Astrocyte (in vitro differentiated cells and primary cell): ENCODE results near the gene DRC1.

ENCODE experiments used
- CTCF ChIP-seq: IDR thresholded peaks from 2 replicates; pipeline ENCODE4 v1.5.1; 2011; ENCODE audit warnings: low read depth, mild to moderate bottlenecking, inconsistent platforms, low read length, moderate library complexity; ENCODE audit not compliant: insufficient read depth
- EZH2 ChIP-seq: IDR thresholded peaks from 2 replicates; pipeline ENCODE4 v1.6.1; 2012; ENCODE audit warnings: mild to moderate bottlenecking, low read length, inconsistent platforms; ENCODE audit not compliant: insufficient read depth

- no peak for TF ChIP-seq CTCF
- TF ChIP-seq EZH2: no peak
Observed at GRCh38 chr2:26376799-26377198, 24.9 kb upstream of the DRC1 start.
